K562 (cell line): ENCODE data around the gene PRSS50. TPM values are rescaled to one million over a fixed set of nuclear protein-coding genes. Genes with fewer than 3 reads are reported as not detected.

Experiments
- FOXA1 ChIP-seq: fragments of 450-650 bp; IDR thresholded peaks from 2 replicates; pipeline ENCODE4 v1.6.1; 2016; ENCODE audit warnings: mild to moderate bottlenecking, borderline replicate concordance
- HIVEP1 ChIP-seq: fragments of 250-450 bp; sonication (Bioruptor Pico); IDR thresholded peaks from 2 replicates; pipeline ENCODE4 v1.4.0; 2020; ENCODE audit warnings: mild to moderate bottlenecking
- ZNF586 ChIP-seq: fragments of 450-650 bp; formaldehyde crosslinking; conservative IDR thresholded peaks from 2 replicates; pipeline ENCODE4 v1.4.0; 2020; ENCODE audit warnings: mild to moderate bottlenecking, moderate library complexity
- polyA plus RNA-seq, 8 experiments: library from polyadenylated mRNA; depleted of rRNA in 4 of 8; stranded (reverse) in 5 of 8; unstranded in 3 of 8; fragments of >200 nt; fragmentation: Nextera tagmentation in 2 of 8; fragmentation: Illumina TruSeq in 1 of 8; extraction: Ambion mirVana in 2 of 8; extraction: Trizol in 1 of 8; gene quantifications; 2 replicates each; pipeline versions ENCODE4 v1.2.1 to v1.2.3, GENCODE V29; 2011 to 2014; ENCODE audit warnings: inconsistent platforms in 1 of 8, missing spikeins in 1 of 8
- total RNA-seq, 7 experiments: library from RNA; depleted of rRNA in 6 of 7; stranded (reverse); fragments of >200 nt in 6 of 7; fragmentation: Illumina TruSeq in 2 of 7; extraction: Trizol in 2 of 7; gene quantifications; 2 replicates each; pipeline versions ENCODE4 v1.2.1 to v1.2.3, GENCODE V29; 2011 to 2021; ENCODE audit warnings: low replicate concordance in 1 of 7
- TF ChIP-seq, protein P1 (sequence below): fragments of 450-650 bp; IDR thresholded peaks from 2 replicates; pipeline ENCODE4 v1.6.1; 2017; ENCODE audit warnings: antibody characterized with exemption, mild to moderate bottlenecking
- TF ChIP-seq, protein P2 (sequence below): fragments of 250-450 bp; sonication (Bioruptor Pico); IDR thresholded peaks from 2 replicates; pipeline ENCODE4 v1.5.0; 2020; ENCODE audit warnings: mild to moderate bottlenecking
- TF ChIP-seq, protein P3 (sequence below): fragments of 250-450 bp; sonication (Bioruptor Pico); IDR thresholded peaks from 2 replicates; pipeline ENCODE4 v1.5.0; 2021; ENCODE audit warnings: mild to moderate bottlenecking, borderline replicate concordance

PRSS50 gene
- total and polyA plus RNA-seq, 9 of the 15 experiments (the other 6 are each of a cell fraction or from before 2014, with no cell fraction given), result 0.01 TPM; not detected in 8

DNA sequence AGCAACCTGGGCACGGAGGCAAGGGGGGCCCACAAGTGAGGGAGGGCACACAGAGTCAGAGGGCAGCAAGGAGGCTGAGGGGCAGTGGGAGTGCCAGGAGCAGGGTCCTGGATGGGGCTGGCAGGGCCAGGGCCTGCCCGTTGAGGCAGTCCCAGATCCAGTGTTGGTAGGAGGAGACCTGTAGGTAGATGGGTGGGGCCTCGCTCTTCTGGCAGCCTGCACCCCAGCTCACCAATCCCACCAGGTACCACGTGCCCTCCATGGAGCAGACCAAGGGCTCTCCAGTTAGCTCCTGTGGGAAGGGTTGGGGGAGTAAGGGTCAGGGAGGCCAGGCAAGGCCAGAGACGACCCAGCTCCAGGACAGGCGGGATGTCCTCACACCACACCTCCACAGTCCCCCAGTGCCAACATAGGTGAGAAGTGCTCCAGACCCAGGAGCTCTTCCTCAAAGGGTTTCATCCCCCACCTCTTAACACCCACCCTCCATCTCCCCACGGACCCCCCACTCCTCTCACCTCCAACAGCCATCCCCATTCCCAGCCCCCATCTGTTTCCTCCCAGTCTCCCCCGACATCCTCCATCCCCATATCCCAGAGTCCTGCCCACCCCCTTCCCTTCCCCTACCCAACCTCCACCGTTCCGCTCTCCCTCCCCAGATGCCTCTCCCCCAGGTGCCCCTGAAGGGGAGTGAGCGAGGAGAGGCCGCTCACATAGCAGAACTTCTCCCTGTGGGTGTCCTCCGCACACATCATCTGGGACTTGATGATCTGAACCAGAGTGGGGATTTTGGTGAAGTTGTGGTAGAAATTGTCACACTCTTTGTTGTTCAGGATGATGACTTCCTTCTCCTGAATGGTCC, 5.2 kb downstream of the PRSS50 start (continued):
- TF ChIP-seq, protein P1, sequence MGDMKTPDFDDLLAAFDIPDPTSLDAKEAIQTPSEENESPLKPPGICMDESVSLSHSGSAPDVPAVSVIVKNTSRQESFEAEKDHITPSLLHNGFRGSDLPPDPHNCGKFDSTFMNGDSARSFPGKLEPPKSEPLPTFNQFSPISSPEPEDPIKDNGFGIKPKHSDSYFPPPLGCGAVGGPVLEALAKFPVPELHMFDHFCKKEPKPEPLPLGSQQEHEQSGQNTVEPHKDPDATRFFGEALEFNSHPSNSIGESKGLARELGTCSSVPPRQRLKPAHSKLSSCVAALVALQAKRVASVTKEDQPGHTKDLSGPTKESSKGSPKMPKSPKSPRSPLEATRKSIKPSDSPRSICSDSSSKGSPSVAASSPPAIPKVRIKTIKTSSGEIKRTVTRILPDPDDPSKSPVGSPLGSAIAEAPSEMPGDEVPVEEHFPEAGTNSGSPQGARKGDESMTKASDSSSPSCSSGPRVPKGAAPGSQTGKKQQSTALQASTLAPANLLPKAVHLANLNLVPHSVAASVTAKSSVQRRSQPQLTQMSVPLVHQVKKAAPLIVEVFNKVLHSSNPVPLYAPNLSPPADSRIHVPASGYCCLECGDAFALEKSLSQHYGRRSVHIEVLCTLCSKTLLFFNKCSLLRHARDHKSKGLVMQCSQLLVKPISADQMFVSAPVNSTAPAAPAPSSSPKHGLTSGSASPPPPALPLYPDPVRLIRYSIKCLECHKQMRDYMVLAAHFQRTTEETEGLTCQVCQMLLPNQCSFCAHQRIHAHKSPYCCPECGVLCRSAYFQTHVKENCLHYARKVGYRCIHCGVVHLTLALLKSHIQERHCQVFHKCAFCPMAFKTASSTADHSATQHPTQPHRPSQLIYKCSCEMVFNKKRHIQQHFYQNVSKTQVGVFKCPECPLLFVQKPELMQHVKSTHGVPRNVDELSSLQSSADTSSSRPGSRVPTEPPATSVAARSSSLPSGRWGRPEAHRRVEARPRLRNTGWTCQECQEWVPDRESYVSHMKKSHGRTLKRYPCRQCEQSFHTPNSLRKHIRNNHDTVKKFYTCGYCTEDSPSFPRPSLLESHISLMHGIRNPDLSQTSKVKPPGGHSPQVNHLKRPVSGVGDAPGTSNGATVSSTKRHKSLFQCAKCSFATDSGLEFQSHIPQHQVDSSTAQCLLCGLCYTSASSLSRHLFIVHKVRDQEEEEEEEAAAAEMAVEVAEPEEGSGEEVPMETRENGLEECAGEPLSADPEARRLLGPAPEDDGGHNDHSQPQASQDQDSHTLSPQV, result no peak
- TF ChIP-seq ZNF586 (CRISPR knock-in tag) (no peak), FOXA1 (no peak), HIVEP1 (CRISPR knock-in tag) (no peak)
- TF ChIP-seq, protein P2, sequence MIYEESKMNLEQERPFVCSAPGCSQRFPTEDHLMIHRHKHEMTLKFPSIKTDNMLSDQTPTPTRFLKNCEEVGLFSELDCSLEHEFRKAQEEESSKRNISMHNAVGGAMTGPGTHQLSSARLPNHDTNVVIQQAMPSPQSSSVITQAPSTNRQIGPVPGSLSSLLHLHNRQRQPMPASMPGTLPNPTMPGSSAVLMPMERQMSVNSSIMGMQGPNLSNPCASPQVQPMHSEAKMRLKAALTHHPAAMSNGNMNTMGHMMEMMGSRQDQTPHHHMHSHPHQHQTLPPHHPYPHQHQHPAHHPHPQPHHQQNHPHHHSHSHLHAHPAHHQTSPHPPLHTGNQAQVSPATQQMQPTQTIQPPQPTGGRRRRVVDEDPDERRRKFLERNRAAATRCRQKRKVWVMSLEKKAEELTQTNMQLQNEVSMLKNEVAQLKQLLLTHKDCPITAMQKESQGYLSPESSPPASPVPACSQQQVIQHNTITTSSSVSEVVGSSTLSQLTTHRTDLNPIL (CRISPR knock-in tag), result no peak
- TF ChIP-seq, protein P3, sequence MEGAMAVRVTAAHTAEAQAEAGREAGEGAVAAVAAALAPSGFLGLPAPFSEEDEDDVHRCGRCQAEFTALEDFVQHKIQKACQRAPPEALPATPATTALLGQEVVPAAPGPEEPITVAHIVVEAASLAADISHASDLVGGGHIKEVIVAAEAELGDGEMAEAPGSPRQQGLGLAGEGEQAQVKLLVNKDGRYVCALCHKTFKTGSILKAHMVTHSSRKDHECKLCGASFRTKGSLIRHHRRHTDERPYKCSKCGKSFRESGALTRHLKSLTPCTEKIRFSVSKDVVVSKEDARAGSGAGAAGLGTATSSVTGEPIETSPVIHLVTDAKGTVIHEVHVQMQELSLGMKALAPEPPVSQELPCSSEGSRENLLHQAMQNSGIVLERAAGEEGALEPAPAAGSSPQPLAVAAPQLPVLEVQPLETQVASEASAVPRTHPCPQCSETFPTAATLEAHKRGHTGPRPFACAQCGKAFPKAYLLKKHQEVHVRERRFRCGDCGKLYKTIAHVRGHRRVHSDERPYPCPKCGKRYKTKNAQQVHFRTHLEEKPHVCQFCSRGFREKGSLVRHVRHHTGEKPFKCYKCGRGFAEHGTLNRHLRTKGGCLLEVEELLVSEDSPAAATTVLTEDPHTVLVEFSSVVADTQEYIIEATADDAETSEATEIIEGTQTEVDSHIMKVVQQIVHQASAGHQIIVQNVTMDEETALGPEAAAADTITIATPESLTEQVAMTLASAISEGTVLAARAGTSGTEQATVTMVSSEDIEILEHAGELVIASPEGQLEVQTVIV (CRISPR knock-in tag), result no peak
